MM.1S (cell line): Measurements from ENCODE around the gene SCP2.
"Not testable (repeated sequence)": the region's sequence is repeated elsewhere in the genome, so short reads cannot be mapped to it uniquely, and the experiment has no call there.

Experiments
- EZH2 ChIP-seq: fragments of 300-600 bp; sonication (generic); optimal IDR thresholded peaks from 2 replicates; pipeline ENCODE3; 2017; ENCODE audit warnings: low read depth, mild to moderate bottlenecking, antibody characterized with exemption, low read length, mixed read lengths
- EZH2phosphoT487 ChIP-seq: fragments of 300-600 bp; sonication (generic); IDR thresholded peaks from 2 replicates; pipeline ENCODE4 v1.6.1; 2018; ENCODE audit warnings: antibody characterized with exemption, low read length
- TF ChIP-seq, protein P1 (sequence below): fragments of 300-600 bp; sonication (generic); IDR thresholded peaks from 2 replicates; pipeline ENCODE4 v1.5.1; 2016; ENCODE audit warnings: antibody characterized with exemption, low read length, mixed read lengths

DNA sequence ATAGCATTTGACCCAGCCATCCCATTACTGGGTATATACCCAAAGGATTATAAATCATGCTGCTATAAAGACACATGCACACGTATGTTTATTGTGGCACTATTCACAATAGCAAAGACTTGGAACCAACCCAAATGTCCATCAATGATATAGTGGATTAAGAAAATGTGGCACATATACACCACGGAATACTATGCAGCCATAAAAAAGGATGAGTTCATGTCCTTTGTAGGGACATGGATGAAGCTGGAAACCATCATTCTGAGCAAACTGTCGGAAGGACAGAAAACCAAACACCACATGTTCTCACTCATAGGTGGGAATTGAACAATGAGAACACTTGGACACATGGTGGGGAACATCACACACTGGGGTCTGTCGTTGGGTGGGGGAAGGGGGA, 83.2 kb downstream of the SCP2 start:
- TF ChIP-seq, protein P1, sequence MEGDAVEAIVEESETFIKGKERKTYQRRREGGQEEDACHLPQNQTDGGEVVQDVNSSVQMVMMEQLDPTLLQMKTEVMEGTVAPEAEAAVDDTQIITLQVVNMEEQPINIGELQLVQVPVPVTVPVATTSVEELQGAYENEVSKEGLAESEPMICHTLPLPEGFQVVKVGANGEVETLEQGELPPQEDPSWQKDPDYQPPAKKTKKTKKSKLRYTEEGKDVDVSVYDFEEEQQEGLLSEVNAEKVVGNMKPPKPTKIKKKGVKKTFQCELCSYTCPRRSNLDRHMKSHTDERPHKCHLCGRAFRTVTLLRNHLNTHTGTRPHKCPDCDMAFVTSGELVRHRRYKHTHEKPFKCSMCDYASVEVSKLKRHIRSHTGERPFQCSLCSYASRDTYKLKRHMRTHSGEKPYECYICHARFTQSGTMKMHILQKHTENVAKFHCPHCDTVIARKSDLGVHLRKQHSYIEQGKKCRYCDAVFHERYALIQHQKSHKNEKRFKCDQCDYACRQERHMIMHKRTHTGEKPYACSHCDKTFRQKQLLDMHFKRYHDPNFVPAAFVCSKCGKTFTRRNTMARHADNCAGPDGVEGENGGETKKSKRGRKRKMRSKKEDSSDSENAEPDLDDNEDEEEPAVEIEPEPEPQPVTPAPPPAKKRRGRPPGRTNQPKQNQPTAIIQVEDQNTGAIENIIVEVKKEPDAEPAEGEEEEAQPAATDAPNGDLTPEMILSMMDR, result not testable (repeated sequence)
- TF ChIP-seq EZH2, EZH2phosphoT487: not testable (repeated sequence)
